IMR-90 (cell line): ENCODE measurements around the gene CCDC200. TPM values are rescaled to one million over a fixed set of nuclear protein-coding genes. Genes with fewer than 3 reads are reported as not detected.

Source experiments
- ATAC-seq: fragments of 200-7000 bp; cut with Tn5 transposase; 2 replicates; pipeline ENCODE4 v1.9.1; 2020; ENCODE audit warnings: low read depth, mild to moderate bottlenecking, moderate library complexity
- BruUV-seq: library from RNA; stranded (reverse); fragments of 400-500 nt; replicated peaks from 2 replicates; lab custom pipeline; 2021; lab: Mats Ljungman, UMichigan
- CTCF ChIA-PET: fragments of 300-600 bp; formaldehyde crosslinking; extraction: SDS; loops from one replicate; lab custom pipeline; 2021; ENCODE audit warnings: antibody characterized with exemption; lab: Yijun Ruan, JAX
- POLR2A ChIA-PET: fragments of 300-600 bp; sonication (Branson Sonifier 250); formaldehyde crosslinking; loops from one replicate; lab custom pipeline; 2022; ENCODE audit warnings: antibody characterized with exemption; ENCODE audit not compliant: unreplicated experiment; lab: Charles Lee
- DNase-seq: peaks from one replicate; pipeline ENCODE4 v3.0.0; 2013
- H2AFZ ChIP-seq: replicated peaks from 2 replicates; pipeline ENCODE3; 2013; ENCODE audit warnings: low read length, mild to moderate bottlenecking; ENCODE audit not compliant: poor library complexity
- H2AK5ac ChIP-seq: 2 replicates; pipeline ENCODE4 v1.6.1; 2013; ENCODE audit warnings: low read depth, low read length, inconsistent platforms
- H2AK9ac ChIP-seq: replicated peaks from 2 replicates; pipeline ENCODE3; 2013; ENCODE audit warnings: mild to moderate bottlenecking, low read depth, low read length, moderate library complexity; ENCODE audit not compliant: poor library complexity
- H2BK120ac ChIP-seq: 2 replicates; pipeline ENCODE4 v1.6.1; 2013; ENCODE audit warnings: low read depth, low read length, inconsistent platforms
- H2BK15ac ChIP-seq: 3 replicates; pipeline ENCODE4 v1.6.1; 2013; ENCODE audit warnings: low read depth, low read length, inconsistent platforms
- H2BK20ac ChIP-seq: 2 replicates; pipeline ENCODE4 v1.6.1; 2013; ENCODE audit warnings: low read depth, mild to moderate bottlenecking, inconsistent platforms, low read length, moderate library complexity
- H2BK5ac ChIP-seq: 2 replicates; pipeline ENCODE4 v1.6.1; 2013; ENCODE audit warnings: mild to moderate bottlenecking, low read depth, low read length, inconsistent platforms; ENCODE audit not compliant: poor library complexity, severe bottlenecking
- H3K14ac ChIP-seq: replicated peaks from 2 replicates; pipeline ENCODE4 v1.6.1; 2013; ENCODE audit warnings: low read depth, low read length, inconsistent platforms
- H3K18ac ChIP-seq: 2 replicates; pipeline ENCODE4 v1.6.1; 2013; ENCODE audit warnings: low read depth, low read length, control low read depth
- H3K23ac ChIP-seq: 2 replicates; pipeline ENCODE4 v1.6.1; 2013; ENCODE audit warnings: low read depth, low read length, inconsistent platforms
- H3K27ac ChIP-seq: 2 replicates; pipeline ENCODE4 v1.5.1; 2013; ENCODE audit warnings: mild to moderate bottlenecking, control low read depth, low read length; ENCODE audit not compliant: insufficient read depth
- H3K27me3 ChIP-seq: 2 replicates; pipeline ENCODE4 v1.6.1; 2013; ENCODE audit warnings: low read length; ENCODE audit not compliant: control insufficient read depth, insufficient read depth
- H3K36me3 ChIP-seq: 2 replicates; pipeline ENCODE4 v1.6.1; 2013; ENCODE audit warnings: low read length, mixed read lengths; ENCODE audit not compliant: control insufficient read depth, insufficient read depth
- H3K4ac ChIP-seq: 2 replicates; pipeline ENCODE4 v1.6.1; 2013; ENCODE audit warnings: low read depth, low read length, inconsistent platforms
- H3K4me1 ChIP-seq: 2 replicates; pipeline ENCODE4 v1.6.1; 2013; ENCODE audit warnings: low read length, mixed read lengths; ENCODE audit not compliant: control insufficient read depth, insufficient read depth
- H3K4me2 ChIP-seq: 2 replicates; pipeline ENCODE4 v1.6.1; 2013; ENCODE audit warnings: low read depth, mild to moderate bottlenecking, control low read depth, low read length, moderate library complexity
- H3K4me3 ChIP-seq: 2 replicates; pipeline ENCODE4 v1.5.1; 2013; ENCODE audit warnings: low read depth, mild to moderate bottlenecking, control low read depth, low read length, moderate library complexity; ENCODE audit not compliant: insufficient read depth
- H3K56ac ChIP-seq: 2 replicates; pipeline ENCODE4 v1.6.1; 2013; ENCODE audit warnings: low read length, inconsistent platforms; ENCODE audit not compliant: insufficient read depth; ENCODE audit errors: extremely low read depth
- H3K79me1 ChIP-seq, 2 experiments: 2 replicates each; pipeline ENCODE4 v1.6.1; 2013; ENCODE audit warnings: low read length in 2 of 2, inconsistent platforms in 1 of 2, low read depth in 1 of 2
- H3K9ac ChIP-seq: 2 replicates; pipeline ENCODE4 v1.6.1; 2013; ENCODE audit warnings: low read depth, low read length, control low read depth
- H3K9me1 ChIP-seq: 2 replicates; pipeline ENCODE4 v1.6.1; 2013; ENCODE audit warnings: low read length, inconsistent platforms; ENCODE audit not compliant: insufficient read depth
- H3K9me3 ChIP-seq: 2 replicates; pipeline ENCODE4 v1.6.1; 2013; ENCODE audit warnings: low read length; ENCODE audit not compliant: control insufficient read depth, insufficient read depth
- H4K20me1 ChIP-seq: 2 replicates; pipeline ENCODE4 v1.6.1; 2013; ENCODE audit warnings: low read length, inconsistent platforms; ENCODE audit not compliant: insufficient read depth
- H4K5ac ChIP-seq: 2 replicates; pipeline ENCODE4 v1.6.1; 2013; ENCODE audit warnings: mild to moderate bottlenecking, low read depth, low read length, control low read depth
- H4K8ac ChIP-seq, 2 experiments: 2 replicates each; pipeline ENCODE4 v1.6.1; 2013; ENCODE audit warnings: low read depth in 2 of 2, low read length in 2 of 2, control low read depth in 1 of 2, inconsistent platforms in 1 of 2
- H4K91ac ChIP-seq: 2 replicates; pipeline ENCODE4 v1.6.1; 2013; ENCODE audit warnings: low read depth, low read length, inconsistent platforms; ENCODE audit not compliant: insufficient read depth
- BHLHE40 ChIP-seq: fragments of 150-350 bp; IDR thresholded peaks from 2 replicates; pipeline ENCODE4 v1.6.1; 2016; ENCODE audit warnings: mild to moderate bottlenecking, low read depth, low read length
- CEBPB ChIP-seq: IDR thresholded peaks from 2 replicates; pipeline ENCODE4 v1.6.1; 2012; ENCODE audit warnings: low read depth, low read length, improper control_type of control experiment
- CHD1 ChIP-seq: IDR thresholded peaks from 2 replicates; pipeline ENCODE4 v1.6.1; 2012; ENCODE audit warnings: low read depth, low read length, improper control_type of control experiment
- FOS ChIP-seq: fragments of 150-350 bp; IDR thresholded peaks from 2 replicates; pipeline ENCODE4 v1.6.1; 2016; ENCODE audit warnings: low read depth, low read length
- MAFK ChIP-seq: IDR thresholded peaks from 2 replicates; pipeline ENCODE4 v1.6.1; 2012; ENCODE audit warnings: low read depth, low read length, improper control_type of control experiment
- MAZ ChIP-seq: IDR thresholded peaks from 2 replicates; pipeline ENCODE4 v1.6.1; 2012; ENCODE audit warnings: low read depth, mild to moderate bottlenecking, low read length, improper control_type of control experiment, moderate library complexity, borderline replicate concordance
- MXI1 ChIP-seq: IDR thresholded peaks from 2 replicates; pipeline ENCODE4 v1.6.1; 2012; ENCODE audit warnings: low read depth, mild to moderate bottlenecking, low read length, moderate library complexity, borderline replicate concordance
- NFE2L2 ChIP-seq: fragments of 150-350 bp; IDR thresholded peaks from 2 replicates; pipeline ENCODE4 v1.6.1; 2016; ENCODE audit warnings: low read depth, mild to moderate bottlenecking, low read length
- POLR2A ChIP-seq: IDR thresholded peaks from 2 replicates; pipeline ENCODE4 v1.6.1; 2012; ENCODE audit warnings: mild to moderate bottlenecking, low read depth, low read length
- RCOR1 ChIP-seq: IDR thresholded peaks from 2 replicates; pipeline ENCODE4 v1.6.1; 2012; ENCODE audit warnings: mild to moderate bottlenecking, low read length, improper control_type of control experiment; ENCODE audit not compliant: insufficient replicate concordance
- RFX5 ChIP-seq: IDR thresholded peaks from 2 replicates; pipeline ENCODE4 v1.8.0; 2012; ENCODE audit warnings: low read depth, mild to moderate bottlenecking, low read length, moderate library complexity
- SMC3 ChIP-seq: fragments of 150-350 bp; IDR thresholded peaks from 2 replicates; pipeline ENCODE4 v1.6.1; 2016; ENCODE audit warnings: low read depth, mild to moderate bottlenecking, antibody characterized with exemption, low read length, moderate library complexity
- WGBS, 2 experiments: methylation state at CpG; one replicate each; pipeline versions ENCODE4 v1.1.5 to v1.1.7; 2013; ENCODE audit warnings: missing lambda C conversion rate in 2 of 2; ENCODE audit not compliant: insufficient read length in 1 of 2; ENCODE audit errors: extremely low coverage in 2 of 2; 5-methylcytosine and 5-hydroxymethylcytosine counted together
- dilution Hi-C: fragments of 300-500 bp; cut with HindIII; formaldehyde crosslinking; loops from one replicate; pipeline ENCODE4 v1.14.3; 2018; ENCODE audit warnings: low sequenced_read_pairs; ENCODE audit not compliant: unreplicated experiment
- in situ Hi-C: fragments of 300-500 bp; cut with MboI; formaldehyde crosslinking; loops from 3 replicates; pipeline ENCODE4 v1.14.3; 2019; ENCODE audit warnings: low sequenced_read_pairs, inconsistent platforms, mixed read lengths
- intact Hi-C: fragments of 100-400 bp; cut with micrococcal nuclease; formaldehyde crosslinking; loops from 2 replicates; pipeline ENCODE4 v1.10.0; 2022
- polyA plus RNA-seq, 3 experiments: library from polyadenylated mRNA; depleted of rRNA; stranded (reverse); fragments of >200 nt; gene quantifications; 2 replicates each; pipeline ENCODE4 v1.2.3, GENCODE V29; 2012; ENCODE audit warnings: low replicate concordance in 1 of 3
- total RNA-seq: library from RNA; depleted of rRNA; stranded (reverse); fragments of >200 nt; gene quantifications from 2 replicates; pipeline ENCODE4 v1.2.3, GENCODE V29; 2012
- TF ChIP-seq, protein P1 (sequence below): fragments of 150-350 bp; IDR thresholded peaks from 2 replicates; pipeline ENCODE4 v1.6.1; 2016; ENCODE audit warnings: low read depth, mild to moderate bottlenecking, low read length, moderate library complexity, borderline replicate concordance
- TF ChIP-seq, protein P2 (sequence below): fragments of 150-350 bp; IDR thresholded peaks from 2 replicates; pipeline ENCODE4 v1.6.1; 2017; ENCODE audit warnings: mild to moderate bottlenecking, antibody characterized with exemption, low read length, low read depth
- TF ChIP-seq, protein P3 (sequence below): conservative IDR thresholded peaks from 2 replicates; pipeline ENCODE4 v1.5.1; 2012; ENCODE audit warnings: mild to moderate bottlenecking, low read depth, low read length, improper control_type of control experiment

The CCDC200 gene
- total and polyA plus RNA-seq, 2 of the 4 experiments (the other 2 are of a cell fraction), result not detected

DNA sequence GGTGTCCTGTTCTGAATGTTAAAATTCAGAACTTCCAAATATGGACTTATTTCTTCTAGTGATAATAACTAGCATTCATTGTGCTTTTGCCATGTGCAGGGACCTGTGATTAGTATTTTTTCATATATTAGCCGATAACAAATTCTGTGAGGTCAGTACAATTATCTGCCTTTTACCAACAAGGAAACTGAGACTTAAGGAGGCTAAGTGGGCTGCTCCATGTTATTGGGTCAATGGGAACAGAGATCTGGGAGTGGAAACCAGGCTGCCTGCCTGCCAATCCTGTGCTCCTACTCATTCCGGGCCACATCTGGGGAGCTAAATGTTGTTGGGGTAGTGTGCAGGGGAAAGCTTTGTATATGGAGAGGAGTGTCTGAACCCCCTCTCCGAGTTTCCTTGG, 13.1 kb downstream of the CCDC200 start:
- Histone ChIP-seq H3K4ac (no peak overlapping the region), H3K9me3 (no peaks in the 10 kb centered on the region), H3K4me2 (no peak overlapping the region), H3K4me1 (peaks cover 16% of the 10 kb centered on the region), H3K9ac (no peak overlapping the region), H4K5ac (no peak overlapping the region), H3K18ac (no peak overlapping the region), H2BK15ac (no peak overlapping the region), H3K4me3 (no peak overlapping the region), H3K14ac (no peak overlapping the region), H4K20me1 (no peaks in the 10 kb centered on the region), H3K56ac (no peak overlapping the region), H3K27ac (no peak overlapping the region), H2AK5ac (no peak overlapping the region), H3K27me3 (no peaks in the 10 kb centered on the region), H4K8ac (no peak overlapping the region), H2BK5ac (no peak overlapping the region), H2AK9ac (no peak overlapping the region), H2BK20ac (no peak overlapping the region), H3K23ac (no peak overlapping the region), H2AFZ (no peak overlapping the region), H4K91ac (no peak overlapping the region), H3K36me3 (peaks cover 37% of the 10 kb centered on the region), H3K9me1 (peaks cover 22% of the 10 kb centered on the region), H2BK120ac (no peak overlapping the region), H3K79me1 (peaks cover 18 to 46% of the 10 kb centered on the region in 2 experiments)
- intact Hi-C loops, result loop anchor here (10.0 kb wide), 1 partner anchor 299 kb away; no protein-coding TSS in a partner anchor
- ChIA-PET CTCF (interaction anchor here (0.6 kb wide), 1 partner anchor 17 kb away, joined by 3 read pairs; no protein-coding TSS in a partner anchor), POLR2A (no interaction called here)
- in situ Hi-C loops, result loop anchor here (25.0 kb wide), 1 partner anchor 97 kb away; no protein-coding TSS in a partner anchor
- WGBS, 2 experiments, result no CpG with 5 or more reads among the region's 3 CpGs
- TF ChIP-seq NFE2L2 (no peak), CEBPB (no peak), POLR2A (no peak), MAZ (no peak), RFX5 (no peak), RCOR1 (no peak), BHLHE40 (no peak), MAFK (no peak), SMC3 (no peak), CHD1 (no peak), FOS (no peak), MXI1 (no peak)
- TF ChIP-seq, protein P1, sequence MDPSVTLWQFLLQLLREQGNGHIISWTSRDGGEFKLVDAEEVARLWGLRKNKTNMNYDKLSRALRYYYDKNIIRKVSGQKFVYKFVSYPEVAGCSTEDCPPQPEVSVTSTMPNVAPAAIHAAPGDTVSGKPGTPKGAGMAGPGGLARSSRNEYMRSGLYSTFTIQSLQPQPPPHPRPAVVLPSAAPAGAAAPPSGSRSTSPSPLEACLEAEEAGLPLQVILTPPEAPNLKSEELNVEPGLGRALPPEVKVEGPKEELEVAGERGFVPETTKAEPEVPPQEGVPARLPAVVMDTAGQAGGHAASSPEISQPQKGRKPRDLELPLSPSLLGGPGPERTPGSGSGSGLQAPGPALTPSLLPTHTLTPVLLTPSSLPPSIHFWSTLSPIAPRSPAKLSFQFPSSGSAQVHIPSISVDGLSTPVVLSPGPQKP, result no peak
- TF ChIP-seq, protein P2, sequence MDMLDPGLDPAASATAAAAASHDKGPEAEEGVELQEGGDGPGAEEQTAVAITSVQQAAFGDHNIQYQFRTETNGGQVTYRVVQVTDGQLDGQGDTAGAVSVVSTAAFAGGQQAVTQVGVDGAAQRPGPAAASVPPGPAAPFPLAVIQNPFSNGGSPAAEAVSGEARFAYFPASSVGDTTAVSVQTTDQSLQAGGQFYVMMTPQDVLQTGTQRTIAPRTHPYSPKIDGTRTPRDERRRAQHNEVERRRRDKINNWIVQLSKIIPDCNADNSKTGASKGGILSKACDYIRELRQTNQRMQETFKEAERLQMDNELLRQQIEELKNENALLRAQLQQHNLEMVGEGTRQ, result no peak
- TF ChIP-seq, protein P3, sequence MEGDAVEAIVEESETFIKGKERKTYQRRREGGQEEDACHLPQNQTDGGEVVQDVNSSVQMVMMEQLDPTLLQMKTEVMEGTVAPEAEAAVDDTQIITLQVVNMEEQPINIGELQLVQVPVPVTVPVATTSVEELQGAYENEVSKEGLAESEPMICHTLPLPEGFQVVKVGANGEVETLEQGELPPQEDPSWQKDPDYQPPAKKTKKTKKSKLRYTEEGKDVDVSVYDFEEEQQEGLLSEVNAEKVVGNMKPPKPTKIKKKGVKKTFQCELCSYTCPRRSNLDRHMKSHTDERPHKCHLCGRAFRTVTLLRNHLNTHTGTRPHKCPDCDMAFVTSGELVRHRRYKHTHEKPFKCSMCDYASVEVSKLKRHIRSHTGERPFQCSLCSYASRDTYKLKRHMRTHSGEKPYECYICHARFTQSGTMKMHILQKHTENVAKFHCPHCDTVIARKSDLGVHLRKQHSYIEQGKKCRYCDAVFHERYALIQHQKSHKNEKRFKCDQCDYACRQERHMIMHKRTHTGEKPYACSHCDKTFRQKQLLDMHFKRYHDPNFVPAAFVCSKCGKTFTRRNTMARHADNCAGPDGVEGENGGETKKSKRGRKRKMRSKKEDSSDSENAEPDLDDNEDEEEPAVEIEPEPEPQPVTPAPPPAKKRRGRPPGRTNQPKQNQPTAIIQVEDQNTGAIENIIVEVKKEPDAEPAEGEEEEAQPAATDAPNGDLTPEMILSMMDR, result no peak
- dilution Hi-C loops, result no loop called here
- ATAC-seq (no peak), DNase-seq (no peak)
- no TSS peak for BruUV-seq
